B cell (primary cell): Measurements from ENCODE around the gene VMO1.

Experiments
- CTCF ChIP-seq: fragments of 200-600 bp; IDR thresholded peaks from one replicate; pipeline ENCODE4 v1.8.0; 2022; ENCODE audit warnings: antibody characterized with exemption, mild to moderate bottlenecking
- EZH2 ChIP-seq: IDR thresholded peaks from 2 replicates; pipeline ENCODE4 v1.6.1; 2012; ENCODE audit warnings: borderline replicate concordance, low read depth, mild to moderate bottlenecking, moderate library complexity, low read length; ENCODE audit not compliant: insufficient read depth, poor library complexity, severe bottlenecking

GRCh38 chr17:4747847-4748246 is 38.3 kb downstream of the VMO1 start:
- TF ChIP-seq CTCF = no peak
- no peak for TF ChIP-seq EZH2
